T-helper 2 cell treated with Interferon-gamma antibody and Interleukin-4, amounts not matched to agents 5 μg/mL and 100 μg/mL, for 36 hours (primary cell): ENCODE data around the gene CCDC127.

Experiments used
- DNase-seq: peaks from one replicate; pipeline ENCODE4 v3.0.0; 2021; ENCODE audit warnings: low spot score
- H3K27ac Mint-ChIP-seq: one replicate; pipeline ENCODE4 v1.8.0; 2021; ENCODE audit warnings: mild to moderate bottlenecking, mixed read lengths
- H3K27me3 Mint-ChIP-seq: one replicate; pipeline ENCODE4 v1.8.0; 2021; ENCODE audit warnings: low read depth, mixed read lengths
- H3K36me3 Mint-ChIP-seq: one replicate; pipeline ENCODE4 v1.8.0; 2021; ENCODE audit warnings: low read depth, mixed read lengths
- H3K4me1 Mint-ChIP-seq: one replicate; pipeline ENCODE4 v1.8.0; 2021; ENCODE audit warnings: low read depth, mixed read lengths
- H3K4me3 Mint-ChIP-seq: one replicate; pipeline ENCODE4 v1.8.0; 2022; ENCODE audit warnings: mild to moderate bottlenecking, moderate library complexity, mixed read lengths
- H3K9me3 Mint-ChIP-seq: one replicate; pipeline ENCODE4 v1.8.0; 2021; ENCODE audit warnings: mixed read lengths

CCDC127 gene

DNA sequence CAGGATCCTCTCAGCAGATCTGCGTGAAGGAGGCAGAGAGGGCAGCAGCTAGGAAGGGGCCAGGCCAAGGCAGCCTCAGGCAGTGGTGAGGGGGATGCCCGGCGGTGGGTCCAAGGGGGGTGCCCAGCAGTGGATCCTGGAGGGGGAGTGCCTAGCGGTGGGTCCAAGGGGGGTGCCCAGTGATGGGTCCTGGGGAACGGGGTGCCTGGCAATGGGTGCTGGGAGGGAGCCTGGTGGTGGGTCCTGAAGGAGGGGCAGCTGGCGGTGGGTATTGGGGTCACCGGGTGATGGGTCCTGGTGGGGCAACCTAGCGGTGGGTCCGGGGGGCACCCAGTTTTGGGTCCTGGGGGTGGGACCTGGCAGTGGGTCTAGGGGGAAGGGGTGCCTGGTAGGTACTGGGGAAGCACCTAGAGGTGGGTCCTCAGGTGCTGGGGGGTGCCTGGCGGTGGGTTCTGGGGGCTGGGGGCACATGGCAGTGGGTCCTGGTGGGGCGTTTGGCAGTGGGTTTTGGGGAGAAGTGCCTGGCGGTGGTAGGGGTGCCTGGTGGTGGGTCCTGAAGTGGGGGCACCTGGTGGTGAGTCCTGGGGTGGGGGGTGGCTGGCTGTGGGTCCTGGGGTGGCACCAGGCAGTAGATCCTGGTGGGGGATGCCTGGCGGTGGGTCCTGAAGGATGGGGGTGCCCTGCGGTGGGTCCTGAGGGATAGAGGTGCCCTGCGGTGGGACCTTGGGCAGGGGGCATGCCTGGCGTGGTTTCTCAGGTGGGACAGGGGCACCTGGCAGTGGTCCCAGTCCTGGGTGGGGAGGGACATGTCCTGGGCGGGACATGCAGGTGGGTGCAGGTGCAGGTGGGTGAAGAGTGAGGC lies 24.8 kb downstream of the CCDC127 start:
- no peak for DNase-seq
- Mint-ChIP-seq H3K27me3 (peaks cover 5% of the 10 kb centered on the region), H3K27ac (no peak overlapping the region), H3K4me3 (no peak overlapping the region), H3K4me1 (peaks cover 7% of the 10 kb centered on the region), H3K36me3 (no peaks in the 10 kb centered on the region), H3K9me3 (no peaks in the 10 kb centered on the region)

DNA sequence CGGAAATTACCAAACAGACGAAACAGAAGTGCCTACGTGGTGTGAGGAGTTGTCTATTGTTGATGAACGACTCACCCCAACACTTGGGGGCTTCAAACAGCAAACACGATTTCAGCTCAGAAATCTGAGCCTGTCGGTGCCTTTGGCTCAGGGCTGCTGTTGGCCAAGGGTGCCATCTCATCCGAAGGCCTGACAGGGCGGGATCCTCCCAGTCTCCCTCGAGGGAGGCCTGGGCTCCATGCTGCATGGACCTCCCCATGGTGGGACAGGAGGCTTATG lies 25.3 kb downstream of the CCDC127 start:
- H3K4me3 Mint-ChIP-seq = no peak overlapping the region

DNA sequence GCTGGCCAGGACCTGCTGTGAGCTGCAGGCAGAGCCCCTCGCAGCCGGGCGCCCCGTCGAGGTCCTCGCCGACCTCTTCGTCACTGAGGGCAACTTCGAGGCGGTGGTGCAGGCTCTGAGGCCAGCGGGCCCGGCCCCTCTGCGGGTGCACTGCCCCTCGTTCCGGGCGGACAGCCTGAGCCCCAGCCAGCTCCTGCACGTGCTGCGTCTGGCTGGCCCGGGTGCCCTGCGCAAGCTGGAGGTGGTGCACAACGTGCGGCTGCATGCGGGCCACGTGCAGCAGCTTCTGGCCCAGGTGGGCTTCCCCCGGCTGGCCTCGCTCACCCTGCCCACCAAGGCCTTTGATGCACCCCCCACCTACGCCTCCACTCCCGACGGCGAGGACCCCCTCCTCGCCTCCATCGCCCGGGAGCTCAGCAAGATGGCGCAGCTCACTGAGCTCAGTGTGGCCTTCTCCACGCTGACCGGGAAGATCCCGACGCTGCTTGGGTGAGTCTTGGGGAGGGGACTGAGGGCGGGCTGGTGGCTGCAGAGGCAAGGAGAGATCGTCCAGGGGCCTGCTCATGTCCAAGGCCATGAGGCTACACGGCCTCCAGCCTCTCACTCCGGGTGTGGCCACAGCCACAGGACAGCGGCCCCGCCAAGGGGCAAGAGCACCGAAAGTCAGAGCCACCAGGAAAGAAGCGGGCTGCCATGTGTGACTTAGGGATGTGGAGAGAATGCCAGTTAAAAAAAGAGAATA lies 25.8 kb downstream of the CCDC127 start:
- no peak for DNase-seq
- Mint-ChIP-seq H3K4me3 (no peak overlapping the region), H3K36me3 (no peaks in the 10 kb centered on the region), H3K9me3 (no peaks in the 10 kb centered on the region), H3K27ac (no peak overlapping the region), H3K27me3 (peaks cover 5% of the 10 kb centered on the region), H3K4me1 (peaks cover 8% of the 10 kb centered on the region)

More for the DNA sequence above, 25.3 kb downstream of the CCDC127 start:
- Mint-ChIP-seq H3K27ac (no peak overlapping the region), H3K4me1 (peaks cover 8% of the 10 kb centered on the region), H3K9me3 (no peaks in the 10 kb centered on the region), H3K27me3 (peaks cover 5% of the 10 kb centered on the region), H3K36me3 (no peaks in the 10 kb centered on the region)
- DNase-seq = no peak

DNA sequence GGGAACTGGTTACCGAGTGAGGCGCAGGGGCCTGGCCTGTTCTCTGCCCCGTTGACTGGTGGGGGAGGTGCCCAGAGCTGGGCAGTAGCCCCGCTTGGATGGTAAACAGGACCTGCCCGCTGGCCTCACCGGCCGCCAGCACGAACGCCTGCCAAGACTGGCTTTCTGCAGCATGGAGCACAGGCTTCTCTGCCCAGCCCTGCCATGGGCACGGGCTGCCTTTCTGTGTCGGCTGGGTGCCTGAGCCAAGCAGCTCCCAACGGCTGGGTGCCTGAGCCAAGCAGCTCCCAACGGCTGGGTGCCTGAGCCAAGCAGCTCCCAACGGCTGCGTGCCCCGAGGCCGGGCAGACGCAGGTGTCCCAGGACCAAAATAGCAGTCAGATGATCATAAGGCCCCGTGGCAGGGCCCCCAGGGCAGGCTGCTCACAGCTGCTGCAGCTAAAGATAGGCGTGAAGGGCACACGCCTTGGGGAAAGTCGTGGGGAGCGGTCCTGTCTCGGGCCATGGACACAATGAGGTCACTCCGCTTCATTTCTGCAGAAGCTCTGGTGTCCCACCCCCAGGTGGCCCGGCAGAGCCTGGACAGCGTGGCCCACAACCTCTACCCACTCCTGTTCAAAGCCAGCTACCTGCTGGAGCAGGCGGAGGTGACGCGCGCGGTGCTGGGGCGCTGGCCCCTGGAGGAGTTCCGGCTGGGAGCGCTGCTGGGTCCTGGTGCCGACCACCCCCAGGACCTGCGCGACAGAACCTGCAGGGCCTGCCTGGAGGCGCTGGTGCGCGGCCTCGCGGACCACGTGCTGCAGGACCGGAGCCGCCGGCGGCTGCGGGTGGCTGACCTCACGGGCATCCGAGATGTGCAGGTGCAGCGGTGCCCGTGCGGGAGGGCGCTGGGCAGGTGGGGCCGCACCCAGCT lies 26.7 kb downstream of the CCDC127 start, which contains the start of gene LRRC14B:
LRRC14B (plus strand) TSS at position 460 of the 913 bp plus-strand sequence; CDS start at position 504, 44 bp downstream.
- Mint-ChIP-seq H3K36me3 (no peaks in the 10 kb centered on the region), H3K27me3 (peaks cover 5% of the 10 kb centered on the region), H3K9me3 (no peaks in the 10 kb centered on the region), H3K4me3 (no peak within 1 kb of the TSS), H3K4me1 (peaks cover 8% of the 10 kb centered on the region), H3K27ac (no peak within 1 kb of the TSS)
- no peak for DNase-seq

DNA sequence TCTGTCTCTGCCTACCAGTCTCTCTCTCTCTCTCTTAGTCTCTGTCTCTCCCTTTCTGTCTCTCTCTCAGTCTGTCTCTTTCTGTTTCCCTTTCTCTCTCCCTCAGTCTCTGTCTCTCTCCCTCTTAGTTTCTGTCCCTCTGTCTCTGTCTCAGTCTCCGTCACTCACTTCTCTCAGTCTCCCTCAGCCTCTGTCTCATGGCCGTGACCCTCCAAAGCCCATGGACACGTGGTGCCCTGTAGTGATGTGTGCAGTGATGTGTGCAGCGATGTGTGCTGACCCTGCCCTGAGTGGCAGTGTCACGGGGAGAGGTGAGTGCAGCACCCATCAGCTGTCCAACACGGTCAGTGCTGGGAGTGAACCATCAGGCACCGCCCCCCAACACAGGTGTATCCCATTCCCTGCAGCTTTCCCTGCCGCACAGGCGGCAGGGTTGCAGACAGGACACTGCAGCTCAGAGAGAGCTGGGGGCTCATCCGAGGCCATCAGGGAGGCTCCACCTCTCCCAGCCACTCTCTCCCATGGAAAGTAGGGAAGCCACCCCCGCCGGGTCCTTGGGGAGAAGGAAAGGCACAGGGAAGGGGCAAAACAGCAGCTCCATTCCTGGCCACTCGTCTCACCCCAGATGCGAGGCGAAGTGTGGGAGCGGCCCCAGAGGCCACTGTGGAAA lies 27.5 kb downstream of the CCDC127 start:
- Mint-ChIP-seq H3K4me3 (no peak overlapping the region), H3K27me3 (peaks cover 5% of the 10 kb centered on the region), H3K36me3 (no peaks in the 10 kb centered on the region), H3K4me1 (peaks cover 8% of the 10 kb centered on the region), H3K27ac (no peak overlapping the region), H3K9me3 (no peaks in the 10 kb centered on the region)
- DNase-seq = no peak

DNA sequence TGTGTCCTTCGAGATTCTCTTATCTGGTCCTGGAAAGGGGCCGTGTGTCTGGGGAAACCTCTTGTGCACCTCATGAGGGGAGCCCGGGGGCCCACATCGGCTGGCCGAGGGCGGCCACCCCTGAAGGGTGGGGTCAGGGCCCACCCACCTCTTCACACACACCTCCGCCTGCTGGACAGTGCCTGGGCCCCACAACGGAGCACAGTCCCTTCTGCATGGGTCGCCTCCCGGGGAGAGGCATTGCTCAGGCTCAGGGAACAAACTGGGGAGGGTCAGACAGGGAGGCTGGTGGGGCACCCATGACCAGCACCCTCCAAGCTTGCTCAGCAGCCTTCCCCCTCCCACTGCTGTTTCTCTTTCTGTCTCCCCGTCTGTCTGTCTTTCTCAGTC lies 28.0 kb downstream of the CCDC127 start:
- Mint-ChIP-seq H3K4me3 (no peak overlapping the region), H3K9me3 (no peaks in the 10 kb centered on the region), H3K36me3 (no peaks in the 10 kb centered on the region), H3K27ac (no peak overlapping the region), H3K27me3 (peaks cover 5% of the 10 kb centered on the region), H3K4me1 (peaks cover 8% of the 10 kb centered on the region)
- DNase-seq = no peak

DNA sequence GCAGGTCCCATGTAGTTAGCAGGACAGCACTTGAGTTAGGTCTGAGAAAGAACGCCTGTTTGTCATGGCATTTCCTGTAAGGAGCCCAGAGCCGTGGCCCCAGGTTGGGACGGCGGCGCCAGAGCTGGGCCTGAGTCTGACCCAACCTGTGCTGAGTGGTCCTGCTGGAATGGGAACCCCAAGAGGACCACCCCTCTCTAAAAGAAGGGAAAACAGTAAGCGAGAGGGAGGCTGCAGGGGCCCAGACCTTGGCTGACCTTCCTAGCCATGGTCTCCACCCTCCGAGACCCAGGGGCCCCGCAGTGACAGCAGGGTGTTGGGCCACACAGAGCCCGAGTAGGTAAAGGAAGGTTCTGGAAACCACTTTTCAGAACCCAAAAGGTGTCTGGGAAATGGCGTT lies 28.5 kb downstream of the CCDC127 start:
- no peak for DNase-seq
- Mint-ChIP-seq H3K9me3 (no peaks in the 10 kb centered on the region), H3K36me3 (no peaks in the 10 kb centered on the region), H3K27me3 (peaks cover 5% of the 10 kb centered on the region), H3K27ac (no peak overlapping the region), H3K4me1 (peaks cover 8% of the 10 kb centered on the region), H3K4me3 (no peak overlapping the region)

DNA sequence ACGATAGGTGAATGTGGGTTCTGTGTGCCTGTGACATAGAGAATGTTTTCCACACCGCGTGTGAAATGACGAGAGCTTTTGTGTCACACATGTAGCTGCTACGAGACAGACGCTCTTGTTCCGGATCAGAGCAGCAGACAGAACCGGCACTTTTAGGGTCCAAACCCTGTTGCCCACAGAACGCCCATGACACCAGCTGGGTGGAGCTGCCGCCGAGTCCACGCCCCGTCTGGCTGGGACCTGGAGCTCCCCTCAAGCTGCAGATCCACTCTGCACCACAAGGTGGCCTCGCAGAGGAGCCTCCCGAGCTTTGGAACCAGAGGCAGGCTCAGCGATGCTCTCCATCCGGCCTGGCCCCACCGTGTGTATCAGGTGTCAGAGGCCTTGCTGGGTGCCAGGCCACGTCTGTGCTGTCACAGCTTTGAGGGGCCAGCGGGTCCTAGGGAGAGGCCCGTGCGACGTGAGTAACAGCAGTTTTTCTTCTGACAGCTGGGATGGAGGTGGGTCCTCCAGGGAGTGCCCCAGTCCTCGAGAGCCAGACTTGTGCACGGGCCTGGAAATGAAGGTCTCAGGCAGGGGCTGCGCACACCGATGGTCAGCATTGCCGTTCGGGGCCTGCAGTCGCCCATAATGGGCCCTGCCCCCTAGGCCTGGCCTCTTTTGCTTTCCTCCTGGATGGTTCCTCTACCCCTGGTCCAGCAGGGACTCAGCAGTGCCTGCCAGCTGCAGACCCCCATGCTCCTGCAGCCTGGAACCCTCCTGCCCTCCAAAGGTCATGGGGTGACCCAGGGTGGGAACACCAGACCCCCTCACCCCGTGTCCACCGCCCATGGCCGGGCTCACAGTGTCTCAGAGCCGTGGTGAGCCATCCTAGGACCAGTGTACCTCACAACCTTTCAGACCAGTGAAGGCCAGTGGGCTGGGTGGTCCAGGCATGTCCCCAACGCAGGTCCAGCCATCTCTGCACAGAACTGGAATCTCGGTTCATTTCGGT lies 29.2 kb downstream of the CCDC127 start:
- Mint-ChIP-seq H3K9me3 (no peaks in the 10 kb centered on the region), H3K27ac (no peak overlapping the region), H3K36me3 (no peaks in the 10 kb centered on the region), H3K4me3 (no peak overlapping the region), H3K27me3 (peaks cover 5% of the 10 kb centered on the region), H3K4me1 (peaks cover 8% of the 10 kb centered on the region)
- peak; percentile 77 for DNase-seq

DNA sequence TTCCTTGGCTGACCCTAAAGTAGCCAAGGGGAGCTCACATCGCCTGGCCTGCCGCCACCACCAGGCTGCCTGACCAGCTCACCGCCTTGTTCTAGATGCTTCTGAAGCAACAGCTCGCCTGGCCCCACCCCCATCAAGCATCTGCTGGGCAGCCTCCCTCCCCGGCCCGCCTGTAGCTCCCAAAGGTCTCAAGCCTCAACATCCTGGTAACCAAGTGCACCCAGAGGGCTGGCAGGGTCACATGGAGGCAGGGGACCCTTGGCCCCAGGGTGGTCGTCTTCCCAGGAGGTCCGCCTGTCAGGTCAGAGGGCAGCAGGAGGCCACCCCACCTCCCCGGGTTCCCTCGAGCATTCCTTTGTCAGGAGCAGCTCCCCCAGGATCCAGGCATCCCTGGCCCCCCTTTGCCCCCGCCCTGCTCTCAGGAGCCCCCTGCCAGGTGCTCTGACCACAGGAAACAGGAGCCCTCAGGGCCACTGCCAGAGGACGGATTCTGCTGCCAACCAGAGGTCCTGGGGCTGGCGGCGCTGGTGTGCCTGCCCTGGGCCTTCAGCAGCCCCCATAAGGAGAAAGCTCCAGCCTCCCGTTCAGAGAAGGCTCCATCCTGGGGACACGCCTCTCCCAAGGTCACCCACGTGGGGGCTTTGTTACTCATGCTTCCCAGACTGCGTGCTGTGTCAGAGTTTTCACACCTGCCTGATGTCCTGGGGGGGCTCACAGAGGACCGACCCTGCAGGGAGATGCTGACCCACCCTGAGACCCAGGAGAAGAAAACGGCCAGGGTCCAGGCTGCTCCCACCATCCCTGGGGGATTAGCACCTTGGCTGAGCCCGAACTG lies 30.1 kb downstream of the CCDC127 start:
- no peaks in the 10 kb centered on the region for H3K36me3 Mint-ChIP-seq
- no peak overlapping the region for H3K4me3 Mint-ChIP-seq
- H3K27me3 Mint-ChIP-seq = peaks cover 5% of the 10 kb centered on the region
- peaks cover 8% of the 10 kb centered on the region for H3K4me1 Mint-ChIP-seq
- no peak overlapping the region for H3K27ac Mint-ChIP-seq
- H3K9me3 Mint-ChIP-seq = no peaks in the 10 kb centered on the region
- DNase-seq = no peak

DNA sequence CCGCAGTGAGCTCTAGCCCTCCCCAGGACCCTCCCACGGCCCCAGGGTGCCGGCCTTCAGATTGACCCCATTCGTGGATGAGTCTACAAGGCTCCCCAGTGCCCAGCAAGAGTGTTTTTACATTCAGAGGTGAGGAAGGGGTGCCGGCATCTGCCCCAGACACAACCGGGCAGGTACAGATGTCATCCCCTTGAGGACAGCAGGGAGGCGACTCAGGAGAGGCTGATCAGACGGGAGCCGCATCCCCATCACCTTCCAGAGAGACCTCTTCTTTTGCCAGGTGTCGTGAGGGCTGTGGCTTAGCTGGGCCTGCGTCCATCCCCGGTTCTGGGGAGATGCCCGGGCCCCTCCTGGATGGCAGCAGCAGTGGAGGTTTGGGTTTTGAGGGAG lies 30.9 kb downstream of the CCDC127 start:
- H3K27ac Mint-ChIP-seq = no peak overlapping the region
- H3K4me3 Mint-ChIP-seq = no peak overlapping the region
- no peaks in the 10 kb centered on the region for H3K9me3 Mint-ChIP-seq
- H3K27me3 Mint-ChIP-seq = peaks cover 5% of the 10 kb centered on the region
- DNase-seq = no peak
- H3K36me3 Mint-ChIP-seq = no peaks in the 10 kb centered on the region
- H3K4me1 Mint-ChIP-seq = peaks cover 8% of the 10 kb centered on the region

DNA sequence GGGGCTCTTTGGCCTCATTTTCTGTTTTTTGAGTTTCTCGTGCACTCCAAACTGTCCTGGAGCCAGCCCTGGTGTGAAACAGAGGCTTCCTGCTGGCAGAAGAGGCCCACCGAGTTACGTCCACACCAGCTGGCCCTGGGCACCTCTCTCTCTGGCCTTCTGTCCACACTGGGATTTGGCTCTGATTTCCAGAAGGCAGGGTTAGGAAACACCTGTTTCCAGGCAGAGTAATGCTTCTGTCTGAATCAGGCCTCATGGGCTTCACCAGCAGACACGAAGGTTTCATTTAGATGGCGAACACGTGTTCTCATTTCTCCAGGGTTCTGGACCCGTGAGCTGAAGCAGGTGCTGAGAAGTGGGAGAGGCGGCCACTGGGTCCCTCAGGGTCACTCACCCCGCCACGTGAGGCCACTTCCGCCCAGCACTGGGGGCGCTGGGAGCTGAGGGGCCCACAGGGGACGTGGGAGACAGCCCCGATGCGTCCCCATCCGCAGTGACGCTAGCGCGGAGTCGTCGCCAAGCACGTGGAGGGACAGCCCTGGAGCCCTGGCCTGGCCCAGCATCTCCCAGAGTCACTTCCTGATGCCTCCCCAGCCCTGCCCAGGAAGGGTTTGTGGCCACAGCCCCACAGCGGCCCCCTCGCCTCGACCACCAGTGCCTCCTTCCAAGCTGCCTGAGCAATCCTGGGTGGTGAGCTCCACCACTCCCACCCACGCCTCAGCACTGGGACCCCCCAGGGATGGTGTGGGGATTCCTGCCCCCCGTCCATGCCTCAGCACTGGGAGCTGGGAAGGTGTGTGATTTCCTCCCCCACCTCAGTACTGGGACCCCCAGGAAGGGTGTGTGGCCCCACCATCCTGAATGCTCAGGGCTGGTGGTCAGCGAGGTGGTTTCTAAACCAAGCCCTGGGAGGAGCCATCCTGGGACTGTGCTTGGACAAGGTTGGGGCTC lies 31.6 kb downstream of the CCDC127 start:
- no peak for DNase-seq
- no peaks in the 10 kb centered on the region for H3K9me3 Mint-ChIP-seq

More for the DNA sequence above, 31.6 kb downstream of the CCDC127 start:
- H3K36me3 Mint-ChIP-seq = no peaks in the 10 kb centered on the region
- no peak overlapping the region for H3K27ac Mint-ChIP-seq
- H3K4me1 Mint-ChIP-seq = peaks cover 8% of the 10 kb centered on the region
- no peak overlapping the region for H3K4me3 Mint-ChIP-seq
- H3K27me3 Mint-ChIP-seq = peaks cover 5% of the 10 kb centered on the region
